NCI-H510A (cell line): ENCODE measurements around the gene ACOXL.

Source experiments
- DNase-seq: peaks from one replicate; lab custom pipeline; 2025; lab: John Stamatoyannopoulos, UW

Gene ACOXL

GRCh38 chr2:111167076-111167862 is 434.9 kb downstream of the ACOXL start:
- DNase-seq = no peak

GRCh38 chr2:111167863-111168162 is 435.4 kb downstream of the ACOXL start:
- no peak for DNase-seq
